ENCODE measurements around the gene WNT7B. TPM values are rescaled to one million over a fixed set of nuclear protein-coding genes. Genes with fewer than 3 reads are reported as not detected.

Gene WNT7B
- 0.53 TPM in 1 of 2 replicates, not detected in the other for total RNA-seq (2014; rRNA removed; shearing (Covaris generic))

GRCh38 chr22:45977003-45977411 is at the start of gene WNT7B:
Gene WNT7B (minus strand): TSS chr22:45977162. CDS start chr22:45976754, 408 bp downstream.

Other genes with a start within 250 kb of the WNT7B start
- gene PPARA, start 173.4 kb upstream of the WNT7B start, total RNA-seq (2014; rRNA removed; shearing (Covaris generic)): 3.9 and 8.2 TPM in 2 replicates

All from A375 (cell line).